Germinal center (tissue), 1 donor: ENCODE measurements around the gene ARAP2.

Experiments
- DNase-seq: peaks from one replicate; pipeline ENCODE4 v3.0.0; 2012; ENCODE audit warnings: mixed read lengths, low spot score

Gene ARAP2

DNA sequence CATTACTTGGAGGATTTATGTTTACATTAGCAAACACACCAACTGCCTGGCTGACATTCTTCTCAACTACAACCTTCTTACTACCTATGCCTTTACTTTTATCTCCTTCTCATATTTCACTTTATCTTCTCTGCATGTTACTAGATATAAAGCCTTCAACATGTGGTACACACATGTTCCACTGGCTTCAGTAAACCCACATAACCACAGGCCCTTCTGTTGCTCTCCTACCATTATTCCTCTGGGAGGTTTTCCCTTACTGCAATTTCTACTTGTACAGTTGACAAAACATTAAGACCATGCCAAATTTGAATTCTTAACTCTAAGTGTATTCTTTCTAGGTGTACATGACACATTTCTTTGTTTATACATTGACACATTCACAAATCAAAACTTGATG is 133.1 kb downstream of the ARAP2 start:
- no peak for DNase-seq

- no peak for DNase-seq
These were observed 144.8 kb downstream of the ARAP2 start for GRCh38 chr4:36099509-36099908.

DNA sequence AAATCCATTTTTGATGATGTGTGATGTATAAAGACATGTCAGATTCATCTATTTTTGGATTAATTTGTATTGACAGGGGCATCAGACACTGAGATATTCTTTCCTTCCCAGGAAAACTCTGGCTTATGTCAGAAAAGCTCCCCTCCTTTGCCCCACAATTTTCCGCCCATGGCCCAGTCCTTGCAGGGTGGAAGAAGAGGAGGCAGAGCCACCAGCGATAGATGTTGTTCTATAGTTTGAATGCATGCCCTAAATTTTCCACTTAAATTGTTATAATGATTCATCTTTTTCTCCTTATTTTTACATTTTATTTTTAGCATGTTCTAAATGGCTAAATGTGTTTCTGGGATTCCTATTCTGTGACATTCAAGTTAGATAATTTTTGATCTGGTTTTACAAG is 149.3 kb downstream of the ARAP2 start:
- DNase-seq: no peak

DNA sequence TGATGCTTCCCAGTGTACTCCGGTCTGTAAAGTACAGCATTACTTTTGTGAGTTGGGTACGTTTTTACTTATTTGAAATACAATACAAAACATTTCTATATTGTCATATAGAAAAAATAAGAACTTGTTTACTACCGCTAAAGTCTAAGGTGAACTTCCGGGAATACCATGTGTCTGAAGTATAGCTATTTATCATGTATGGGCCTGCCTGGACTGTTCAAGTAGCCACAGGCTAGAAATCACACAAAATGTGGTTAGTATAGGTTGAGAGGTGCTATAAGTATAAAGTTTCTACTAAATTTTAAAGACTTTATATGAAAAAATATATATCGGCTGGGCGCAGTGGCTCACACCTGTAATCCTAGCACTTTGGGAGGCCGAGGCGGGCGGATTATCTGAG is 152.3 kb downstream of the ARAP2 start:
- DNase-seq: no peak

DNA sequence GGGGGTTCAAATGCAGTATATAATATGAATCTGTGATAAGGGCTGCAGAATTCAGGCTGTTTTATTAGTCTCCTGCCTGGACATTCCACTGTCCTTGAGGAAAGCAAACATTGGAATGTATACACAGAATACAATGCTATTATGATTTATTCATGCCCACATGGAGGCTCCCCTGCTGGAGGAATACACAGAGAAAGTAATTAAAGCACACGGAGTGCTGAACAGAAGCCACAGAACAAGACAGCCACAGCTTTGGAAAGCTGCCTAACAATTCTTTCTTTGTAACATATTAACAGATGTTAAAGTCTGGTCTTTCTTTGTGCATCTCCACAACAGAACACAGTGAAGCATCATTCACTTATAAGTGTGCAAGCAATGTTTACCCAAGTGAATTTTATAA is 155.8 kb downstream of the ARAP2 start:
- DNase-seq: no peak

GRCh38 chr4:36086261-36086786 is 158.0 kb downstream of the ARAP2 start:
- DNase-seq: no peak

- DNase-seq: no peak
These were observed 161.5 kb downstream of the ARAP2 start for GRCh38 chr4:36082817-36083216.

GRCh38 chr4:36081185-36081584 is 163.1 kb downstream of the ARAP2 start:
- no peak for DNase-seq

GRCh38 chr4:36079666-36080065 is 164.6 kb downstream of the ARAP2 start:
- DNase-seq: no peak

DNA sequence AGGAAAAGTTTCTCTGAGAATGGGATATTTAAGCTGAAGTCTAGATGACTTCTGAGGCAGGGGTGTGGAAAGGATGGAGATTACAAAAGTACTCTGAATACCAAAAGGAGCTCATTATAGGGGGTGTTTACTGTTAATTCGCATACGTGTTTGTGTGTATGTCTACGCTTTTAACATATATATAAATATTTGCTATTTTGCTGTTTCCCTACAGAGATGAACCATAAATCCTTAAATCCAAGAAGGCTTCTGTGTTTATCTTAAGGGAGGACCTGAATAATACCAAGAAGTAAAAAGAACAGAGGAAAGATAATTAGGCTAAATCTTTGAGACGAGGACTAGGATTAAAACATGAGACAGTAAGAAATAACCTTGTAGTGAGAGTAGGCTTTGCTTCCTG is 166.0 kb downstream of the ARAP2 start:
- no peak for DNase-seq

- no peak for DNase-seq
These were observed 171.8 kb downstream of the ARAP2 start for GRCh38 chr4:36072529-36072928.

- no peak for DNase-seq
These were observed 177.2 kb downstream of the ARAP2 start for GRCh38 chr4:36067116-36067515.

DNA sequence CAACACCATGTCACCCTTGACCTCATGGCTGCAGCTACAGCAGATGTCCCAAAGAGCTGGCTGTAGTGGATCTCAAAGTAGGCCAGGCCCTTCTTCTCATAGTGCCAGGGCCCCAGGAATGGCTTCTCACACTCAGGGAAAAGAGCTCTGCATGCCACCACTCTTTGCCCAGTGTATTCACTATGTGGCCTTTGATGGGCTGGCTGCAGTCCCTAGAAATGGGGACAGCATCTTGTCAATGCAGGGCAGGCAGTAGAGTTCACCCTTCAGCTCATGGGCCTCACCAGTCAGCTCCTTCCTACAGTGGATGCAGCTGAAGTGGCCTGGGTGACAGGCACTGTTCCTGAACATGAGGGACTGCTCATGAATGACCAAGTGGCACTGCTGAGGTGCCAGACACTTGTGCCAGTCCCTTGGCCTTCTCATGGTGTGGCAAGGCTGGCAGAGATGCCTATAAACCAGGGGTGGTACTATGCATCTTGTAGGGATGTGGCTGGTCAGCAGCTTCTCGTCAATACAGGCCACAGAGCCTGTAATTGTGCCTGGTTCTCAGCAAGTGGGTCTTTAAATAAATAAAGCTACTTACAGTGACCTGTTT is 178.9 kb downstream of the ARAP2 start:
- no peak for DNase-seq

GRCh38 chr4:36064117-36064516 is 180.2 kb downstream of the ARAP2 start:
- no peak for DNase-seq

DNA sequence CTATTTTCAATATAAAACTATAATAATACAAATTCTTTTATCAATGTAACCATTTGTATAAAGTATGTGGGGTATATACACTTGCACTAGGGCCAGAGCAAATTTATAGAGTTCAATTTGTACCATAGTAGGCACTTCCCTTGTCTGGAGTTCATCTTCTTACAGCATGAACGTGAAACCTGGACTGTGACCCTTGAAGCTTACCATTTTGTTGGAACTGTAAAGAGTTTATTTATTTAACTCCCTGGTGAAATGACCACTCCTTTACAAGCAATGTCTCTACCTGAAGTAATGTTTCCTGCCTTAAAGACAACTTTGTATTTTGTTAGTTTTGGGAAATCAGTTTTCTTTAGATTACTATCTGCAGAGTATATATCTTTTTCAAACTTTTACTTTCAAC is 188.2 kb downstream of the ARAP2 start:
- DNase-seq: no peak

DNA sequence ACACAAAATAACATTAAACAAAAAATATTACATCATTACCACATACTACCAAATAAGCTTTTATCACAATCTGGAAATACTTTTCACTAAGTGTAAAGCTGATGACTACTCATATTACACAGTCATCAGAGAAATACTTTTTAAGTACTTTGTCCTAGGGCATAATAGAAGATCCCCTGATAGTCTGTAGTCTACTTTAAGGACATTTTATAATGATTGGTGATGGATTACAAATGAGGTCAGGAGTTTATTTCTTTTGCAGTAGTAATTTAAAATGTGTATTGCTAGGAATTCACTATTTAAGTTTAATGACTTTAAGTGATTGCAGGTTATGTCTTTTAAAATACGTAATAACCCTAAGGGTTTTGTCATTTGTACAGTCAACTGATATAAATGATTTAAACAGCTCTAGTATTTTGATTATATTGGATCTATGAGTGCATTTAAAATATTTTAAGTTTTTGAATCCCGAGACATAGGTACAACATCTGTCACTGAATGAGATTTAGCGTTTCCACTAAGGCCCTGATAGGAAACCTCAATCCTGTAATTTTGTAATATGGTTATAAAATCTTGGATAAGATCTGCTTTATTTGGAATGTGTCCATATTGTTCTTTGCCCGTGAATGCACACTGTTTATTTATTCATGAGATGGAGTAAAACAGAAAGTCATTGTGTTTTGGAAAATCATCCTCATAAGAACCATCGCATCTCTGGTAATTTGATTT is 189.5 kb downstream of the ARAP2 start:
- DNase-seq: no peak

DNA sequence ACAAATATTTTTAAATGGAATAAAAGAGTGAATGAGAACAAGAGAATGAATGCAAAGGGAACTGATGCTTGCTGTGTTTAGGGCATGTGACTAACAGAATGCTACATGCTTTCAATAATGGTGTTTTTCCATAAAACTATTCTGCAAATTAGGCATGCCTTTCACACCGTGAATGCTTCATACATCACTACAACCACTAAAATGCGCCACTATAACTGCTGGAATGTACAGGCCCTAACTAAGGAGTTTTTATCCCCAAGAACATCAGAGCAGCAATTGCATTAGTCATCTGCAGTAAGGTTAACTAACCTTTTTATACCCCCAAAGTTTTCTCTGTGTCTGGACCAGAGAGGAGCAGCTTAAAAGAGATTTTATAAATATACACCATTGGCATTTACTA is 190.4 kb downstream of the ARAP2 start:
- no peak for DNase-seq

DNA sequence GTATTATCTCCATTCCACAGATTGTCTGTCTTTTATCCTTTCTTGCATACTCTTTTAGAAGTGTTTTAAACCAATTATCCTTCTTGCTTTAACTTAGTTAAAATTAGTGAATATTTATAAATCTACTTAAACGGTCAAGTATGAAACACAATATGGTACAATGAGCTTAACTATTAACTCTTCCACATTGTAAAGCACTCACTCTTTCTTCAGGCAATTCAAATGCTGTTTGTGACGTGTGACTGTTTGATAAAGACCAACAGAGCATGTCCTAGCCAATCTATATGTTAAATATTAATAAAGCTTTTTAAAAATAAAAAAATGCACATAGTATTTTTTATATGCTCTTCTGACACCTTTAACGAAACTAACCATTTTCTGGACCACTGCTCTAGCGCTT is 192.7 kb downstream of the ARAP2 start:
- DNase-seq: no peak

DNA sequence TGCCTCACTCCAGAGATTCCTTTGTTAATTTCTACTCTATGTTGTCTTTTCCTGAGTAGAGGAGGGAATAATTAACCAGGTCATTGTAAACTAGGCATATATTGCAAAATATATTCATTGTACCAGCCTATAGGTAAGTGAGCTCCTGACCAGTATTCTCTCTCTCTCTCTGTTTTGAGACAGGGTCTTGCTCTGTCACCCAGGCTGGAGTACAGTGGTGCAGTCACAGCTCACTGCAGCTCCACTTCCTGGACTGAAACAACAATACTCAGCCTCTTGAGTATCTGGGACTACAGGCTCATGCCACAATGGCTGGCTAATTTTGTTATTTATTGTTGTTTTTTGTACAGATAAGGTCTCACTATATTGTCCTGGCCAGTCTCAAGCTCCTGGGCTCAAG is 198.3 kb downstream of the ARAP2 start:
- DNase-seq: no peak

DNA sequence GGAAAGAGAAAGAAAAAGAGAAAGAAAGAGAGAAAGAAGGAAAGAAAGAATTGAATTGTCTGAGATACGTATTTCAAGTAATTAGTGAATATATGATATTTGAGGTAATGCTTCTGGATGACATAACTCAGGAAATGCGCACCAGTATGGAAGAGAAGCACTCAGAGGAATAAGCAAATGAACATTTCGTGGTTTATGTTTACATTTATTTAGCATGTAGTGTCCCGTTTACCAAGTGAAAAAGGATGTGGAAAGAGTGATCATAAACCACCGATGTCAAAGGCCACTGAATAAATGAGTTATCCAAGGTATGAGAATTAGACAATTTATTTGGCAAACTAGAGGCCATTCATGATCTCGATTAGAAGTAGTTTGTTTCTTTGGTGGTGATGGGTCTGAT is 200.4 kb downstream of the ARAP2 start:
- no peak for DNase-seq

- DNase-seq: no peak
These were observed 201.1 kb downstream of the ARAP2 start for GRCh38 chr4:36043241-36043640.

- DNase-seq: no peak
These were observed 202.0 kb downstream of the ARAP2 start for GRCh38 chr4:36042122-36042970.

GRCh38 chr4:36041340-36041739 is 203.0 kb downstream of the ARAP2 start:
- no peak for DNase-seq
